GM18526 (cell line): ENCODE measurements around the gene HAPSTR1.

Experiments
- POLR2A ChIP-seq: IDR thresholded peaks from 3 replicates; pipeline ENCODE4 v1.6.1; 2011; ENCODE audit not compliant: insufficient read length; ENCODE audit errors: extremely low read depth

Gene HAPSTR1

DNA sequence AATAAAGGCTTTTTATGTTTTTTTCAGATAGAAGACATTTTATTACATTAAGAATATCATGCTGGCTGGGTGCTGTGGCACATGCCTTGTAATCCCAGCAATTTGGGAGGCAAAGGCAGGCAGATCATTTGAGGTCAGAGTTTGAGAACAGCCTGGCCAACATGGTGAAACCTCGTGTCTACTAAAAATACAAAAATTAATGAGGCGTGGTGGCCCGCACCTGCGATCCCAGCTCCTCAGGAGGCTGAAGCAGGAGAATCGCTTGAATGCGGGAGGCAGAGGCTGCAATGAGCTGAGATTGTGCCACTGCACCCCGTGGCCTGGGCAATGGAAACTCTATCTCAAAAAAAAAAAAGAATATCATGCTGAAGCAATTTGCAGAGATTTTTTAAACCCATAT, 29.1 kb upstream of the HAPSTR1 start:
- no peak for TF ChIP-seq POLR2A

DNA sequence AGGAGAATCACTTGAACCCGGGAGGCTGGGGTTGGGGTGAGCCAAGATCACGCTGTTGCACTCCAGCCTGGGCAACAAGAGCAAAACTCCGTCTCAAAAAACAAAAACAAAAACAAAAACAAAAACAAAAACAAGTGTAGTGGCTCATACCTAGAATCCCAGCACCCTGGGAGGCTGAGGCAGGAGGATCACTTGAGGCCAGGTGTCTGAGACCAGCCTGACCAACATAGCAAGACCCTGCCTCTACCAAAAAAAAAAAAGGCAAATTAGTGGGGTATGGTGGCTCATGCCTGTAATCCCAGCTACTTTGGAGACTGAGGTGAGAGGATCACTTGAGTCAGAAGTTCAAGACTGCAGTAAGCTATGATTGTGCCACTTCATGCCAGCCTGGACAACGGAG, 26.4 kb upstream of the HAPSTR1 start:
- no peak for TF ChIP-seq POLR2A

DNA sequence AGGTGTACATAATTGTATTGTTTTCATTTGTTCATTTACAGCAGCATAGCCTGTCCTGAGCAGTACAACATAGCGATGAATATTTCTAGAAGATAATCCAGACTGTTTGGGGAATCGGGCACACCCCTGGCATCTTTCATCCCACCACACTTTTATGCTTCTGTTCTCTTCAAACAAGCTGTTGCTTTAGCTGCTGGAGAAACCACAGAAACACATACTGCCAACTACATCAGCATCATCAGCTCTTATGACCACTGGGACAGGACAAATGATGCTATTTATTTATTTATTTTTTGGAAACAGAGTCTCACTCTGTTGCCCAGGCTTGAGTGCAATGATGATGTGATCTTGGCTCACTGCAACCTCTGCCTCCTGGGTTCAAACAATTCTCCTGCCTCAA, 22.6 kb upstream of the HAPSTR1 start:
- TF ChIP-seq POLR2A: no peak

- TF ChIP-seq POLR2A: no peak
These were observed 21.2 kb upstream of the HAPSTR1 start for GRCh38 chr16:9070254-9070653.

DNA sequence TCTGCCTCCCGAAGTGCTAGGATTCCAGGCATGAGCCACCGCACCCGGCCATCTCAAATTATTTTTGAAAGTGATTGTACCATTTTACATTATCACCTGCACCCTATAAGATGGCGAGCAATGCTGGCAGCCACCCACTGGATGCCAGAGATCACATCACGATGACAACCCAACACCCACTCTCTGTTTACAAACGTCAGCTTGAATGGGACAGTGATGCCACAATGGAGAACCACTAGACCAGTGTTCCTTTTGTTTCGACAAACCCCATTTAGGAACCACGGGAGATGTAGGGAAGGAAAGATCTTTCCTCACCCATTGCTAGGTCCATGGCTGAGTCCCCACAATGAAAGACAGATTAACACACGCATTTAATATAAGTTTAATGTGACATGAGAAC, 20.1 kb upstream of the HAPSTR1 start:
- TF ChIP-seq POLR2A: no peak

- no peak for TF ChIP-seq POLR2A
These were observed 18.6 kb upstream of the HAPSTR1 start for GRCh38 chr16:9072806-9073341.

GRCh38 chr16:9075299-9076071, 16.0 kb upstream of the HAPSTR1 start:
- no peak for TF ChIP-seq POLR2A

- TF ChIP-seq POLR2A: no peak
These were observed 14.2 kb upstream of the HAPSTR1 start for GRCh38 chr16:9077091-9077809.

DNA sequence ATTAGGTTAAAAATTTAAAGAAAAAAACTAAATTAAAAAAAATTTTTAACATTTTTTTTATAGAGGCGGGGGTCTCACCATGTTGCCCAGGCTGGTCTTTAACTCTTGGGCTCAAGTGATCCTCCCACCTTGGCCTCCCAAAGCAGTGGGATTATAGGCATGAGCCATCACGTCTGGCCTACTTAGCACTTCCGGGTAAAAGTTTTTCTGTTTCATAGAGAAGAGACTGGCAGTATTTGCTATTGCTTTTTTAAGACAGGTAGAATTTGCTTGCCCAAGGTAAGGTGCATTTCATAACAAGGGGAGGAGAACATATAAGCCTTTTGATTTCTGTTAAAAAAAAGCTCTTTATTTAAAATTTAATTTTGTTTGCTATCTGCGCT, 12.0 kb upstream of the HAPSTR1 start:
- TF ChIP-seq POLR2A: no peak

GRCh38 chr16:9081158-9081557, 10.3 kb upstream of the HAPSTR1 start:
- no peak for TF ChIP-seq POLR2A

- TF ChIP-seq POLR2A: no peak
These were observed 9.6 kb upstream of the HAPSTR1 start for GRCh38 chr16:9081843-9082242.

- no peak for TF ChIP-seq POLR2A
These were observed 9.0 kb upstream of the HAPSTR1 start for GRCh38 chr16:9082422-9082821.

DNA sequence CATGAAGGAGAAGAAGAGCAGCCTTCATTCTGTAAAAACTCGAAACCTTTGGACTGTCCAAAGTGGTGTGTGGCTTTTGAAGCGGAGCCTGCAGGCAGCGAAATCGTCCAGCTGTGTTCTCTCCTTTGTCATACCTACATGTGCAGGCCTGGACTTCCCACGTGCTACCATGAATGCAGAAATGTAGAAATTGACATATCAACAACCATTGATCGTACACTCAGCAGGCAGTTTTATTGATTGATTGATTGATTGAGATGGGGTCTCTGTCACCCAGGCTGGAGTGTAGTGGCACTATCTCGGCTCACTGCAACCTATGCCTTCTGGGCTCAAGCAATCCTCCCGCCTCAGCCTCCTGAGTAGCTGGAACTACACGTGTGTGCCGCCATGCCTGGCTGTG, 2.6 kb upstream of the HAPSTR1 start:
- TF ChIP-seq POLR2A: no peak

- no peak for TF ChIP-seq POLR2A
These were observed 1.8 kb upstream of the HAPSTR1 start for GRCh38 chr16:9089660-9090059.

GRCh38 chr16:9090101-9090959, 1.1 kb upstream of the HAPSTR1 start:
- TF ChIP-seq POLR2A: no peak
